Trophoblast cell (in vitro differentiated cells and primary cell): ENCODE results near the gene TRIP6.
"Not testable (repeated sequence)": the region's sequence is repeated elsewhere in the genome, so short reads cannot be mapped to it uniquely, and the experiment has no call there.

Source experiments
- DNase-seq, 2 donors: peaks; one replicate each; pipeline ENCODE4 v3.0.0-alpha.2; 2016
- H2AFZ ChIP-seq: 2 replicates; pipeline ENCODE4 v1.6.1; 2013; ENCODE audit warnings: low read length, moderate library complexity, mild to moderate bottlenecking; ENCODE audit not compliant: insufficient read depth, poor library complexity
- H2AK5ac ChIP-seq: 2 replicates; pipeline ENCODE4 v1.6.1; 2013; ENCODE audit warnings: mild to moderate bottlenecking, low read length
- H2BK120ac ChIP-seq: 2 replicates; pipeline ENCODE4 v1.6.1; 2013; ENCODE audit warnings: low read length, mild to moderate bottlenecking, moderate library complexity; ENCODE audit not compliant: insufficient read depth, poor library complexity
- H2BK12ac ChIP-seq: 2 replicates; pipeline ENCODE4 v1.6.1; 2013; ENCODE audit warnings: mild to moderate bottlenecking, low read length, moderate library complexity
- H2BK5ac ChIP-seq: 2 replicates; pipeline ENCODE4 v1.6.1; 2013; ENCODE audit warnings: low read length, low read depth, moderate library complexity, mild to moderate bottlenecking; ENCODE audit not compliant: poor library complexity
- H3K14ac ChIP-seq: 2 replicates; pipeline ENCODE4 v1.6.1; 2013; ENCODE audit warnings: mild to moderate bottlenecking, low read length
- H3K18ac ChIP-seq: 2 replicates; pipeline ENCODE4 v1.6.1; 2013; ENCODE audit warnings: mild to moderate bottlenecking, low read length
- H3K23ac ChIP-seq: 2 replicates; pipeline ENCODE4 v1.6.1; 2013; ENCODE audit warnings: low read length
- H3K27ac ChIP-seq: 2 replicates; pipeline ENCODE4 v1.5.1; 2013; ENCODE audit warnings: low read depth, mild to moderate bottlenecking, inconsistent platforms, low read length, moderate library complexity
- H3K27me3 ChIP-seq: 2 replicates; pipeline ENCODE4 v1.6.1; 2013; ENCODE audit warnings: inconsistent platforms, mild to moderate bottlenecking, low read length, moderate library complexity; ENCODE audit not compliant: insufficient read depth
- H3K36me3 ChIP-seq, 2 experiments: 1 replicate in 1 of 2; 2 replicates in 1 of 2; pipeline ENCODE4 v1.6.1; 2013; ENCODE audit warnings: low read length in 2 of 2, mild to moderate bottlenecking in 2 of 2, moderate library complexity in 1 of 2; ENCODE audit not compliant: insufficient read depth in 2 of 2, control insufficient read depth in 1 of 2
- H3K4ac ChIP-seq: 2 replicates; pipeline ENCODE4 v1.6.1; 2013; ENCODE audit warnings: low read depth, mild to moderate bottlenecking, low read length, moderate library complexity
- H3K4me1 ChIP-seq, 2 experiments: 1 replicate in 1 of 2; 2 replicates in 1 of 2; pipeline ENCODE4 v1.6.1; 2013; ENCODE audit warnings: low read length in 2 of 2, mild to moderate bottlenecking in 2 of 2, moderate library complexity in 1 of 2; ENCODE audit not compliant: insufficient read depth in 2 of 2, control insufficient read depth in 1 of 2
- H3K4me2 ChIP-seq: 2 replicates; pipeline ENCODE4 v1.6.1; 2013; ENCODE audit warnings: inconsistent platforms, mild to moderate bottlenecking, low read length, moderate library complexity
- H3K4me3 ChIP-seq: 2 replicates; pipeline ENCODE4 v1.5.1; 2013; ENCODE audit warnings: mild to moderate bottlenecking, low read depth, low read length, inconsistent platforms
- H3K79me1 ChIP-seq: one replicate; pipeline ENCODE4 v1.6.1; 2013; ENCODE audit warnings: low read length
- H3K79me2 ChIP-seq: 2 replicates; pipeline ENCODE4 v1.6.1; 2013; ENCODE audit warnings: low read length, mild to moderate bottlenecking; ENCODE audit not compliant: control insufficient read depth, insufficient read depth, poor library complexity
- H3K9ac ChIP-seq: 2 replicates; pipeline ENCODE4 v1.6.1; 2013; ENCODE audit warnings: mild to moderate bottlenecking, low read length
- H3K9me3 ChIP-seq: 2 replicates; pipeline ENCODE4 v1.6.1; 2013; ENCODE audit warnings: low read depth, mild to moderate bottlenecking, control low read depth, inconsistent platforms, low read length; ENCODE audit not compliant: insufficient read depth
- H4K12ac ChIP-seq: 2 replicates; pipeline ENCODE4 v1.6.1; 2013; ENCODE audit warnings: low read depth, mild to moderate bottlenecking, low read length, moderate library complexity
- H4K8ac ChIP-seq: 2 replicates; pipeline ENCODE4 v1.6.1; 2013; ENCODE audit warnings: low read depth, mild to moderate bottlenecking, low read length, moderate library complexity
- H4K91ac ChIP-seq: one replicate; pipeline ENCODE4 v1.6.1; 2013; ENCODE audit warnings: low read depth, mild to moderate bottlenecking, low read length, moderate library complexity
- WGBS: extraction: QIAGEN DNeasy Blood & Tissue Kit; methylation state at CpG from one replicate; pipeline ENCODE4 v1.1.7; 2013; ENCODE audit warnings: missing lambda C conversion rate; ENCODE audit not compliant: insufficient read length, insufficient coverage; ENCODE audit errors: extremely low coverage; 5-methylcytosine and 5-hydroxymethylcytosine counted together

TRIP6 gene

DNA sequence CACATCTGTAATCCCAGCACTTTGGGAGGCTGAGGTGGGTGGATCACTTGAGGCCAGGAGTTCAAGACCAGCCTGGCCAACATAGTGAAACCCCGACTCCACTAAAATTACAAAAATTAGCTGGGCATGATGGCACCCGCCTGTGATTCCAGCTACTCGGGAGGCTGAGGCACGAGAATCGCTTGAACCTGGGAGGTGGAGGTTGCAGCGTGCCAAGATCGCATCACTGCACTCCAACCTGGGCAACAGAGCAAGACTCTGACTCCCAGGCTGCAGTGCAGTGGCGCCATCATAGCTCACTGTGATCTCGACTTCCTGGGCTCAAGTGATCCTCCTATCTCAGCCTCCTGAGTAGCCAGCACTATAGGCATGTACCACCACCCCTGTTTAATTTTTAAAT, 12.3 kb upstream of the TRIP6 start:
- not testable (repeated sequence) for H2BK12ac ChIP-seq, H2BK5ac ChIP-seq, H3K9me3 ChIP-seq, H3K18ac ChIP-seq, H4K91ac ChIP-seq, H3K4ac ChIP-seq, H3K79me2 ChIP-seq, H3K27ac ChIP-seq, H2AFZ ChIP-seq, H2BK120ac ChIP-seq, H3K27me3 ChIP-seq, H3K14ac ChIP-seq, H3K9ac ChIP-seq, H3K4me3 ChIP-seq, H2AK5ac ChIP-seq, H3K23ac ChIP-seq, DNase-seq, H4K12ac ChIP-seq, H4K8ac ChIP-seq, H3K4me2 ChIP-seq
- peaks cover 12% of the 10 kb centered on the region for H3K79me1 ChIP-seq
- peaks cover 19 to 23% of the 10 kb centered on the region in 2 experiments for H3K4me1 ChIP-seq
- peaks cover 8 to 10% of the 10 kb centered on the region in 2 experiments for H3K36me3 ChIP-seq
- WGBS: no CpG with 5 or more reads among the region's 9 CpGs

DNA sequence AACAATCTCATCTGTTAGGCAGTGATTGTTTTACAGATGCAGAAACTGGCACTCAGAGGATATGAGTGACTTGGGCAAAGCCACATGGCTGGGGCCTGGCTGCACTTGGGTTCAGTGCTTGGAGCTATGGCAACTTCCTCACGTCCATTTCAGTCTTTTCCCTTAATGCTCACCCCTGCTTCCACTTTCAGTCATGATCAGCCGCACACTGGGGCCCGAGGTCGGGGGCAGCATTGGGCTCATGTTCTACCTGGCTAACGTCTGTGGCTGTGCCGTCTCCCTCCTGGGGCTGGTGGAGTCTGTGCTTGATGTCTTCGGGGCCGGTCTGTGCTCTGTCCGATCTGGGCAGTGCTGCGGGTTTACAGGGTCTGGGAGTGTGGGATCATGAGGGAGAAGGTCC, 11.7 kb upstream of the TRIP6 start:
- no peak overlapping the region for H2AFZ ChIP-seq
- no peak overlapping the region for H3K4ac ChIP-seq
- no peak overlapping the region for H2BK120ac ChIP-seq
- no peak overlapping the region for H4K12ac ChIP-seq
- H3K9ac ChIP-seq: no peak overlapping the region
- H3K4me3 ChIP-seq: no peak overlapping the region
- H2BK12ac ChIP-seq: no peak overlapping the region
- H4K91ac ChIP-seq: no peak overlapping the region
- no peak overlapping the region for H2AK5ac ChIP-seq
- no peak for DNase-seq
- no peak overlapping the region for H2BK5ac ChIP-seq
- H3K27me3 ChIP-seq: no peaks in the 10 kb centered on the region
- peaks cover 12% of the 10 kb centered on the region for H3K79me1 ChIP-seq
- no peak overlapping the region for H3K27ac ChIP-seq
- H3K79me2 ChIP-seq: no peaks in the 10 kb centered on the region
- no CpG with 5 or more reads among the region's 10 CpGs for WGBS
- no peak overlapping the region for H3K23ac ChIP-seq
- no peak overlapping the region for H3K4me2 ChIP-seq
- peaks cover 19 to 23% of the 10 kb centered on the region in 2 experiments for H3K4me1 ChIP-seq
- H3K18ac ChIP-seq: peak overlapping the region; percentile 18
- H3K14ac ChIP-seq: no peak overlapping the region
- H3K36me3 ChIP-seq: peaks cover 15 to 16% of the 10 kb centered on the region in 2 experiments
- H3K9me3 ChIP-seq: no peaks in the 10 kb centered on the region
- H4K8ac ChIP-seq: no peak overlapping the region

DNA sequence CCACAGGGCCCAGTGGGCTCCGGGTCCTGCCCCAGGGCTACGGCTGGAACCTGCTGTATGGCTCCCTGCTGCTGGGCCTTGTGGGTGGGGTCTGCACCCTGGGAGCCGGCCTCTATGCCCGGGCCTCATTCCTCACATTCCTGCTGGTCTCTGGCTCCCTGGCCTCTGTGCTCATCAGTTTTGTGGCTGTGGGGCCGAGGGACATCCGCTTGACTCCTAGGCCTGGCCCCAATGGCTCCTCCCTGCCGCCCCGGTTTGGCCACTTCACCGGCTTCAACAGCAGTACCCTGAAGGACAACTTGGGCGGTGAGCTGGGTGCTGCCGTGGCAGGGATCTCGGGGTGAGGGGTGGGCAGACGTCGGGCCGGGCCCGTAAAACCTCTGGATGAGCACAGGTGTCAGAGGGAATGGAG, 10.3 kb upstream of the TRIP6 start:
- Histone ChIP-seq H3K36me3 (peaks cover 28 to 29% of the 10 kb centered on the region in 2 experiments), H3K18ac (no peak overlapping the region), H4K91ac (peak overlapping the region; percentile 74), H2BK120ac (peak overlapping the region; percentile 35), H3K27me3 (no peaks in the 10 kb centered on the region), H3K27ac (peak overlapping the region; percentile 90), H3K4me2 (peak overlapping the region; percentile 48), H3K14ac (peak overlapping the region; percentile 38), H2AK5ac (no peak overlapping the region), H3K9ac (no peak overlapping the region), H3K79me1 (peaks cover 12% of the 10 kb centered on the region), H2BK5ac (peak overlapping the region; percentile 7), H4K12ac (no peak overlapping the region), H3K4ac (peak overlapping the region; percentile 20), H2AFZ (no peak overlapping the region), H3K4me1 (peaks cover 19 to 23% of the 10 kb centered on the region in 2 experiments), H2BK12ac (peak overlapping the region; percentile 20), H3K23ac (no peak overlapping the region), H3K9me3 (no peaks in the 10 kb centered on the region), H3K4me3 (no peak overlapping the region), H3K79me2 (no peaks in the 10 kb centered on the region), H4K8ac (no peak overlapping the region)
- no CpG with 5 or more reads among the region's 16 CpGs for WGBS
- peak; percentile 94 to 95 for DNase-seq

DNA sequence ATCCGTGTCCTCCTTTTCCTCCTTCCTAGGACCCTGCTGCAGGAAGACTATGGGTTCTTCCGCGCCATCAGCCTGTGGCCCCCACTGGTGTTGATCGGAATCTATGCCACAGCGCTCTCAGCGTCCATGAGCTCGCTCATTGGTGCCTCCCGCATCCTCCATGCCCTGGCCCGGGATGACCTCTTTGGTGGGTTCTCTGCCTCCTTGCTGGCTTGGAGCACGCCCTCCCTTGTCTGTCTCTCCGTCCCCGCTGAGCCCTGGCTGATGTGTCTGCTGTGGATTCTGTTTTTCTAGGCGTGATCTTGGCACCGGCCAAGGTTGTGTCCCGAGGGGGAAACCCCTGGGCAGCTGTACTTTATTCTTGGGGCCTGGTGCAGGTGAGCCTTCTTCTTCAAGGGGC, 7.3 kb upstream of the TRIP6 start:
- H3K9ac ChIP-seq: no peak overlapping the region
- peaks cover 1% of the 10 kb centered on the region for H3K9me3 ChIP-seq
- H3K18ac ChIP-seq: no peak overlapping the region
- no peak overlapping the region for H4K8ac ChIP-seq
- H3K36me3 ChIP-seq: peaks cover 35 to 40% of the 10 kb centered on the region in 2 experiments
- no peak overlapping the region for H2BK12ac ChIP-seq
- H2AFZ ChIP-seq: no peak overlapping the region
- H3K14ac ChIP-seq: no peak overlapping the region
- peak; percentile 75 to 77 for DNase-seq
- no peak overlapping the region for H3K23ac ChIP-seq
- H4K12ac ChIP-seq: no peak overlapping the region
- H3K79me2 ChIP-seq: no peaks in the 10 kb centered on the region
- no peak overlapping the region for H3K27ac ChIP-seq
- H3K4me3 ChIP-seq: no peak overlapping the region
- H2BK120ac ChIP-seq: no peak overlapping the region
- H2BK5ac ChIP-seq: no peak overlapping the region
- no peak overlapping the region for H3K4me2 ChIP-seq
- H3K79me1 ChIP-seq: peaks cover 8% of the 10 kb centered on the region
- H3K27me3 ChIP-seq: no peaks in the 10 kb centered on the region
- H4K91ac ChIP-seq: no peak overlapping the region
- no CpG with 5 or more reads among the region's 15 CpGs for WGBS
- no peak overlapping the region for H2AK5ac ChIP-seq
- H3K4ac ChIP-seq: no peak overlapping the region
- H3K4me1 ChIP-seq: peaks cover 14 to 16% of the 10 kb centered on the region in 2 experiments
